CD14-positive monocyte (primary cell): Measurements from ENCODE around the gene PRR9. TPM values are rescaled to one million over a fixed set of nuclear protein-coding genes. Genes with fewer than 3 reads are reported as not detected.

Experiments used
- DNase-seq, 3 donors: peaks; one replicate each; pipeline ENCODE4 v3.0.0-alpha.2; 2011 to 2022
- H2AFZ ChIP-seq: 2 replicates; pipeline ENCODE4 v1.6.0; 2012; ENCODE audit warnings: mild to moderate bottlenecking, low read depth, low read length, inconsistent platforms; ENCODE audit not compliant: insufficient read depth, poor library complexity, severe bottlenecking
- H3K27ac ChIP-seq, 2 donors: 1 replicate in 1 of 2; 2 replicates in 1 of 2; pipeline ENCODE4 v1.5.1; 2012 to 2013; ENCODE audit warnings: low read length in 2 of 2, control low read depth in 1 of 2, inconsistent platforms in 1 of 2, low read depth in 1 of 2, mild to moderate bottlenecking in 1 of 2
- H3K27me3 ChIP-seq, 2 donors: one replicate each; pipeline versions ENCODE4 v1.6.0 to v1.6.1; 2011 to 2013; ENCODE audit warnings: low read length in 2 of 2; ENCODE audit not compliant: control insufficient read depth in 2 of 2, insufficient read depth in 2 of 2
- H3K36me3 ChIP-seq, 2 donors: replicated peaks in 1 of 2; 1 replicate in 1 of 2; 2 replicates in 1 of 2; pipeline versions ENCODE4 v1.5.1 to v1.6.1; 2012 to 2013; ENCODE audit warnings: low read length in 2 of 2, control low read depth in 1 of 2, inconsistent platforms in 1 of 2, mild to moderate bottlenecking in 1 of 2; ENCODE audit not compliant: insufficient read depth in 2 of 2, control insufficient read depth in 1 of 2
- H3K4me1 ChIP-seq, 2 donors: 1 replicate in 1 of 2; 2 replicates in 1 of 2; pipeline versions ENCODE4 v1.5.1 to v1.6.1; 2012 to 2013; ENCODE audit warnings: low read length in 2 of 2, control low read depth in 1 of 2, inconsistent platforms in 1 of 2, mild to moderate bottlenecking in 1 of 2, moderate library complexity in 1 of 2; ENCODE audit not compliant: insufficient read depth in 2 of 2, control insufficient read depth in 1 of 2
- H3K4me2 ChIP-seq: replicated peaks from 2 replicates; pipeline ENCODE3; 2012; ENCODE audit warnings: low read length, moderate library complexity, mild to moderate bottlenecking; ENCODE audit not compliant: poor library complexity, severe bottlenecking; ENCODE audit errors: extremely low read depth
- H3K4me3 ChIP-seq, 3 experiments: fragments of 200-600 bp in 1 of 3; sonication (generic) in 1 of 3; replicated peaks in 1 of 3; 1 replicate in 2 of 3; 2 replicates in 1 of 3; pipeline ENCODE4 v1.5.1; 2011 to 2013; ENCODE audit warnings: low read length in 3 of 3, mild to moderate bottlenecking in 3 of 3, control low read depth in 2 of 3, low read depth in 2 of 3, inconsistent platforms in 1 of 3, moderate library complexity in 1 of 3
- H3K79me2 ChIP-seq: 2 replicates; pipeline ENCODE4 v1.6.0; 2012; ENCODE audit warnings: mild to moderate bottlenecking, control low read depth, inconsistent platforms, low read length, moderate library complexity; ENCODE audit not compliant: insufficient read depth
- H3K9ac ChIP-seq: 2 replicates; pipeline ENCODE4 v1.6.0; 2017; ENCODE audit warnings: low read length, mild to moderate bottlenecking; ENCODE audit not compliant: insufficient read depth, poor library complexity, severe bottlenecking
- H3K9me3 ChIP-seq, 2 donors: replicated peaks in 1 of 2; 1 replicate in 1 of 2; 2 replicates in 1 of 2; pipeline versions ENCODE4 v1.5.1 to v1.6.1; 2012 to 2013; ENCODE audit warnings: low read length in 2 of 2, control low read depth in 1 of 2; ENCODE audit not compliant: control insufficient read depth in 1 of 2, insufficient read depth in 1 of 2
- H4K20me1 ChIP-seq: 2 replicates; pipeline ENCODE4 v1.6.0; 2012; ENCODE audit warnings: mild to moderate bottlenecking, low read length, control low read depth, moderate library complexity; ENCODE audit not compliant: insufficient read depth
- H3K27ac Mint-ChIP-seq, 7 donors: one replicate each; pipeline ENCODE4 v1.8.0; 2020; ENCODE audit warnings: mild to moderate bottlenecking in 7 of 7, mixed read lengths in 7 of 7, moderate library complexity in 6 of 7, inconsistent platforms in 2 of 7
- H3K27me3 Mint-ChIP-seq, 3 donors: one replicate each; pipeline ENCODE4 v1.8.0; 2021 to 2022; ENCODE audit warnings: low read depth in 3 of 3, mild to moderate bottlenecking in 3 of 3, mixed read lengths in 3 of 3, moderate library complexity in 3 of 3, inconsistent platforms in 1 of 3
- H3K36me3 Mint-ChIP-seq, 2 donors: one replicate each; pipeline ENCODE4 v1.8.0; 2020; ENCODE audit warnings: mixed read lengths in 2 of 2, inconsistent platforms in 1 of 2, mild to moderate bottlenecking in 1 of 2
- H3K4me1 Mint-ChIP-seq: one replicate; pipeline ENCODE4 v1.8.0; 2020; ENCODE audit warnings: mild to moderate bottlenecking, mixed read lengths
- H3K4me3 Mint-ChIP-seq, 2 donors: one replicate each; pipeline ENCODE4 v1.8.0; 2020; ENCODE audit warnings: mild to moderate bottlenecking in 2 of 2, mixed read lengths in 2 of 2, moderate library complexity in 1 of 2
- H3K9me3 Mint-ChIP-seq, 7 donors: one replicate each; pipeline ENCODE4 v1.8.0; 2020 to 2022; ENCODE audit warnings: mixed read lengths in 7 of 7, mild to moderate bottlenecking in 6 of 7, moderate library complexity in 6 of 7, inconsistent platforms in 2 of 7
- WGBS: methylation state at CpG from one replicate; pipeline ENCODE4 v1.1.5; 2013; ENCODE audit warnings: missing lambda C conversion rate; ENCODE audit not compliant: insufficient coverage; 5-methylcytosine and 5-hydroxymethylcytosine counted together
- intact Hi-C, 2 donors: fragments of 100-400 bp; cut with micrococcal nuclease; formaldehyde crosslinking; loops; one replicate each; pipeline versions ENCODE4 v1.15.0 to v1.15.1; 2023
- polyA plus RNA-seq, 3 donors: library from polyadenylated mRNA; depleted of rRNA in 1 of 3; unstranded in 2 of 3; stranded (reverse) in 1 of 3; fragments of 300-500 nt in 2 of 3; fragments of >200 nt in 1 of 3; fragmentation: Illumina TruSeq in 2 of 3; gene quantifications; 1 replicate in 2 of 3; 2 replicates in 1 of 3; pipeline ENCODE4 v1.2.3, GENCODE V29; 2012 to 2021
- TF ChIP-seq, protein P1 (sequence below): fragments of 200-600 bp; IDR thresholded peaks from one replicate; pipeline ENCODE4 v1.8.0; 2022; ENCODE audit warnings: antibody characterized with exemption, mild to moderate bottlenecking

Gene PRR9
- polyA plus RNA-seq, 3 donors = not detected

DNA sequence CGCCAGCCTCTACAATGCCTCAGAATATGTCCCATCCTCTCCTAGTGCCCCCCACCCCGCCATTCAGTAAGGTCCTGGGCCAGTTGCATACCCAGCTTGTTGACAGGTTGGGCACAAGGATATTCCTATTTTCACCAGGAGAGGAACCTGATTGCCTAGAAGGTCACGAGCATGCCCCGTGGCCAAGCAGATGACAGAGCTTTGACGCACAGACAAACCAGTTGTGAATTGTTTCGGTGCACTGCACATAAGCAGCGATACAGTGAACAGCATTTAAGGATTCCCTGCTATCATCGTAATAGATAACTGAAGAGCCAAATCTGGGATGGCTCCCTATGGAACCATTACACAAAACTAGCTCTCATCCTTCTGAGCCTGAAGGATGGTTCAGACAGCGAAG, 10.8 kb upstream of the PRR9 start:
- 85% methylated on average over 7 of the region's 9 CpGs for WGBS

GRCh38 chr1:153210206-153210605, 7.2 kb upstream of the PRR9 start:
- Mint-ChIP-seq H3K9me3 (no peaks in the 10 kb centered on the region), H3K27me3 (peaks cover 11 to 34% (median 17%) of the 10 kb centered on the region in 3 donors)

More for the DNA sequence above, 10.8 kb upstream of the PRR9 start:
- Histone ChIP-seq H3K27me3 (peaks cover 0 to 7% of the 10 kb centered on the region in 2 donors), H4K20me1 (no peaks in the 10 kb centered on the region), H2AFZ (no peak overlapping the region), H3K4me2 (no peak overlapping the region), H3K9me3 (no peaks in the 10 kb centered on the region), H3K4me3 (no peak overlapping the region), H3K9ac (no peak overlapping the region), H3K27ac (no peak overlapping the region), H3K36me3 (no peaks in the 10 kb centered on the region), H3K79me2 (no peaks in the 10 kb centered on the region), H3K4me1 (no peaks in the 10 kb centered on the region)
- no peaks in the 10 kb centered on the region for H3K9me3 Mint-ChIP-seq
- no peak overlapping the region for H3K27ac Mint-ChIP-seq
- intact Hi-C loops = no loop called here
- DNase-seq = no peak
- no peak overlapping the region for H3K4me3 Mint-ChIP-seq
- H3K36me3 Mint-ChIP-seq = no peaks in the 10 kb centered on the region
- TF ChIP-seq, protein P1, sequence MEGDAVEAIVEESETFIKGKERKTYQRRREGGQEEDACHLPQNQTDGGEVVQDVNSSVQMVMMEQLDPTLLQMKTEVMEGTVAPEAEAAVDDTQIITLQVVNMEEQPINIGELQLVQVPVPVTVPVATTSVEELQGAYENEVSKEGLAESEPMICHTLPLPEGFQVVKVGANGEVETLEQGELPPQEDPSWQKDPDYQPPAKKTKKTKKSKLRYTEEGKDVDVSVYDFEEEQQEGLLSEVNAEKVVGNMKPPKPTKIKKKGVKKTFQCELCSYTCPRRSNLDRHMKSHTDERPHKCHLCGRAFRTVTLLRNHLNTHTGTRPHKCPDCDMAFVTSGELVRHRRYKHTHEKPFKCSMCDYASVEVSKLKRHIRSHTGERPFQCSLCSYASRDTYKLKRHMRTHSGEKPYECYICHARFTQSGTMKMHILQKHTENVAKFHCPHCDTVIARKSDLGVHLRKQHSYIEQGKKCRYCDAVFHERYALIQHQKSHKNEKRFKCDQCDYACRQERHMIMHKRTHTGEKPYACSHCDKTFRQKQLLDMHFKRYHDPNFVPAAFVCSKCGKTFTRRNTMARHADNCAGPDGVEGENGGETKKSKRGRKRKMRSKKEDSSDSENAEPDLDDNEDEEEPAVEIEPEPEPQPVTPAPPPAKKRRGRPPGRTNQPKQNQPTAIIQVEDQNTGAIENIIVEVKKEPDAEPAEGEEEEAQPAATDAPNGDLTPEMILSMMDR = no peak
- H3K27me3 Mint-ChIP-seq = peaks cover 8 to 23% (median 17%) of the 10 kb centered on the region in 3 donors
- H3K4me1 Mint-ChIP-seq = no peaks in the 10 kb centered on the region

More at GRCh38 chr1:153210206-153210605, 7.2 kb upstream of the PRR9 start:
- Mint-ChIP-seq H3K4me1 (no peaks in the 10 kb centered on the region), H3K4me3 (no peak overlapping the region), H3K36me3 (no peaks in the 10 kb centered on the region), H3K27ac (peak overlapping the region in 1 of 7 donors; percentile 42)
- no peaks in the 10 kb centered on the region for H3K79me2 ChIP-seq
- no peaks in the 10 kb centered on the region for H3K36me3 ChIP-seq
- no peak overlapping the region for H3K4me3 ChIP-seq
- intact Hi-C loops = no loop called here
- H3K4me2 ChIP-seq = no peak overlapping the region
- no peak overlapping the region for H3K9ac ChIP-seq
- no peak overlapping the region for H3K27ac ChIP-seq
- no peak overlapping the region for H2AFZ ChIP-seq
- no peaks in the 10 kb centered on the region for H3K4me1 ChIP-seq
- TF ChIP-seq, protein P1 = no peak
- no peak for DNase-seq
- H4K20me1 ChIP-seq = no peaks in the 10 kb centered on the region
- WGBS = 65% methylated on average over 4 of the region's 7 CpGs
- peaks cover 3 to 5% of the 10 kb centered on the region in 2 donors for H3K27me3 ChIP-seq
- H3K9me3 ChIP-seq = no peaks in the 10 kb centered on the region
